Measurements from ENCODE around the gene VPS41.
A peak's percentile ranks its signal among the peaks of the same experiment; 100 is the strongest.

Gene VPS41

DNA sequence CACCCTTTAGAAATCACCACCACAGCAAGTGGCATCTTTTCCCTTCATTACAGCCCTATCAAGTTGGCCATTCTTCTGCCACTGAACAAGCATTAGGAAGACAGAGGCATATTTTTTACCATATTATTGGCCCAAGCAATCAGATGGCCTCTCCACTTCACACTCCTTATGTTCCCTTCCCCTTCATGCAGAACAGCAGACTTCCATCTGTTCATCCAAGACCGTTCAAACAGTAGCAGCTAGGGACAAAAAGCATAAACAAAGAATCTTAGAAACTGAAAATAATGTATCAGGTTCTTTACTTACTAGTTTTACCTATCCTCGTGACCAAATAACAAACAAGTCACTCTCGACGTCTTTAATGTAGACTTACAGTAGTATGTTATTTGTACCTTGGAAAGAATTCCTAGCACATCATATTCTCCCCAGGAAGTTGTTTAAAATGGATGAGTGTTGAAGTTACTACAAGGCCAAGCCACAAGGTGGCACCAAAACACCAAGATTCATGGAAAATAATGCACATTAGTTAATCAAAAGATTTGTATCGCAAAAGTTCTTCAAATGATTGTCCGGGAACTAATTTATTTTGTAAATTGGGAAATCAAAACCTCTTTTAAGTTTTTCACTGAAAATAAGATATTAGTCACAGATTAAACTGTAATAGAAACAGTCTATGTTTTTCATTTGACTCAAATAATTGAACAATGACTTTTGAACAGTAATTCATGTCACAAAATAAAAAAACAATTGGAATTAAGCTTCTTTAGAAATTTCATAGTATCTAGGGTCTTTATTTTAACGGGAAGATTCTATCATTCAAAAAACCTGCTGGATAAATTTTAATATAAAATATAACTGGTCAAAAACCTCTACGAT is 112.1 kb downstream of the VPS41 start:
- no peaks in the 10 kb centered on the region for H3K36me3 Mint-ChIP-seq (ENCODE audit: low read depth)
- H3K27ac Mint-ChIP-seq: peak overlapping the region; percentile 42
- peak; percentile 66 for DNase-seq

DNA sequence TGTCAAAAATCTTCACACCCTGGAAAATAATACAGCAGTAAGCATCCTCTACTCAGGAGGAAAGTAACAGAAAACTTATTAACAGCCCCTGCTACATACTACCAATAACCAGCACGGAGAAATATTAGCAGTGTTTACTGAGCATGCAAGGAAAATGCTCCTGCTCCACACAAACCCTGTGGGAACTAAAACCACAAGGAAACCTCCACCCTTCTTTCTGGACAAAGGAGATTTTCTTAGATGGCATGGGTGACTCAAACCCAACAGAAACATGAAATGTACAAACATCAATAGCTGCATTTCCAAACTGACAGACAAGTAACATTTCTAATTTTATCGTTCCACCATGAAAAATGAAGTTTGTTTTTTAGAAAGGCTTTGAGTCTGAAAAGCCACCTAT is 113.4 kb downstream of the VPS41 start:
- TF ChIP-seq, protein P1, sequence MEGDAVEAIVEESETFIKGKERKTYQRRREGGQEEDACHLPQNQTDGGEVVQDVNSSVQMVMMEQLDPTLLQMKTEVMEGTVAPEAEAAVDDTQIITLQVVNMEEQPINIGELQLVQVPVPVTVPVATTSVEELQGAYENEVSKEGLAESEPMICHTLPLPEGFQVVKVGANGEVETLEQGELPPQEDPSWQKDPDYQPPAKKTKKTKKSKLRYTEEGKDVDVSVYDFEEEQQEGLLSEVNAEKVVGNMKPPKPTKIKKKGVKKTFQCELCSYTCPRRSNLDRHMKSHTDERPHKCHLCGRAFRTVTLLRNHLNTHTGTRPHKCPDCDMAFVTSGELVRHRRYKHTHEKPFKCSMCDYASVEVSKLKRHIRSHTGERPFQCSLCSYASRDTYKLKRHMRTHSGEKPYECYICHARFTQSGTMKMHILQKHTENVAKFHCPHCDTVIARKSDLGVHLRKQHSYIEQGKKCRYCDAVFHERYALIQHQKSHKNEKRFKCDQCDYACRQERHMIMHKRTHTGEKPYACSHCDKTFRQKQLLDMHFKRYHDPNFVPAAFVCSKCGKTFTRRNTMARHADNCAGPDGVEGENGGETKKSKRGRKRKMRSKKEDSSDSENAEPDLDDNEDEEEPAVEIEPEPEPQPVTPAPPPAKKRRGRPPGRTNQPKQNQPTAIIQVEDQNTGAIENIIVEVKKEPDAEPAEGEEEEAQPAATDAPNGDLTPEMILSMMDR (IDR thresholded peaks at IDR 0.05): no peak
- Mint-ChIP-seq H3K36me3 (ENCODE audit: low read depth) (no peaks in the 10 kb centered on the region), H3K9me3 (no peaks in the 10 kb centered on the region), H3K4me3 (no peak overlapping the region), H3K27ac (no peak overlapping the region), H3K4me1 (no peaks in the 10 kb centered on the region), H3K27me3 (ENCODE audit: low read depth, poor library complexity) (peaks cover 6% of the 10 kb centered on the region)
- no peak for DNase-seq

More for the DNA sequence above, 112.1 kb downstream of the VPS41 start:
- TF ChIP-seq, protein P1 (IDR thresholded peaks at IDR 0.05): peak; percentile 81
- Mint-ChIP-seq H3K4me1 (no peaks in the 10 kb centered on the region), H3K4me3 (no peak overlapping the region), H3K27me3 (ENCODE audit: low read depth, poor library complexity) (peaks cover 3% of the 10 kb centered on the region), H3K9me3 (no peaks in the 10 kb centered on the region)

GRCh38 chr7:38781991-38782390 is 127.0 kb downstream of the VPS41 start:
- DNase-seq: no peak
- Mint-ChIP-seq H3K4me3 (no peak overlapping the region), H3K36me3 (ENCODE audit: low read depth) (peaks cover 13% of the 10 kb centered on the region), H3K27me3 (ENCODE audit: low read depth, poor library complexity) (no peaks in the 10 kb centered on the region), H3K9me3 (no peaks in the 10 kb centered on the region), H3K4me1 (no peaks in the 10 kb centered on the region), H3K27ac (no peak overlapping the region)
- TF ChIP-seq, protein P1 (IDR thresholded peaks at IDR 0.05): no peak

- Mint-ChIP-seq H3K9me3 (no peaks in the 10 kb centered on the region), H3K36me3 (ENCODE audit: low read depth) (peaks cover 28% of the 10 kb centered on the region), H3K27ac (no peak overlapping the region), H3K4me3 (no peak overlapping the region), H3K27me3 (ENCODE audit: low read depth, poor library complexity) (no peaks in the 10 kb centered on the region), H3K4me1 (peaks cover 11% of the 10 kb centered on the region)
- DNase-seq: no peak
- TF ChIP-seq, protein P1 (IDR thresholded peaks at IDR 0.05): no peak
Observed at GRCh38 chr7:38777609-38778008, 131.4 kb downstream of the VPS41 start.

GRCh38 chr7:38775506-38776175 is 133.3 kb downstream of the VPS41 start:
- H3K27ac Mint-ChIP-seq: no peak overlapping the region
- no peaks in the 10 kb centered on the region for H3K9me3 Mint-ChIP-seq
- H3K4me1 Mint-ChIP-seq: peaks cover 11% of the 10 kb centered on the region
- no peaks in the 10 kb centered on the region for H3K27me3 Mint-ChIP-seq (ENCODE audit: low read depth, poor library complexity)
- no peak overlapping the region for H3K4me3 Mint-ChIP-seq
- H3K36me3 Mint-ChIP-seq (ENCODE audit: low read depth): peaks cover 26% of the 10 kb centered on the region
- no peak for DNase-seq
- TF ChIP-seq, protein P1 (IDR thresholded peaks at IDR 0.05): no peak

All from nephron progenitor cell (in vitro differentiated cells).